Gastrocnemius medialis (tissue), 4 donors: ENCODE measurements around the gene TLE1.
A peak's percentile ranks its signal among the peaks of the same experiment; 100 is the strongest.

Source experiments
- POLR2A ChIP-seq, 2 donors: fragments of 450-650 bp; IDR thresholded peaks; one replicate each; pipeline ENCODE4 v1.6.1; 2017; ENCODE audit warnings: antibody characterized with exemption in 2 of 2, mild to moderate bottlenecking in 2 of 2, moderate library complexity in 2 of 2
- TF ChIP-seq, protein P1 (sequence below), 5 experiments: fragments of 450-650 bp in 3 of 5; fragments of 200-600 bp in 2 of 5; sonication (generic) in 2 of 5; IDR thresholded peaks in 4 of 5; conservative IDR thresholded peaks in 1 of 5; 1 replicate in 4 of 5; 2 replicates in 1 of 5; pipeline ENCODE4 v1.5.1; 2016 to 2019; ENCODE audit warnings: antibody characterized with exemption in 5 of 5, mild to moderate bottlenecking in 3 of 5, moderate library complexity in 3 of 5

DNA sequence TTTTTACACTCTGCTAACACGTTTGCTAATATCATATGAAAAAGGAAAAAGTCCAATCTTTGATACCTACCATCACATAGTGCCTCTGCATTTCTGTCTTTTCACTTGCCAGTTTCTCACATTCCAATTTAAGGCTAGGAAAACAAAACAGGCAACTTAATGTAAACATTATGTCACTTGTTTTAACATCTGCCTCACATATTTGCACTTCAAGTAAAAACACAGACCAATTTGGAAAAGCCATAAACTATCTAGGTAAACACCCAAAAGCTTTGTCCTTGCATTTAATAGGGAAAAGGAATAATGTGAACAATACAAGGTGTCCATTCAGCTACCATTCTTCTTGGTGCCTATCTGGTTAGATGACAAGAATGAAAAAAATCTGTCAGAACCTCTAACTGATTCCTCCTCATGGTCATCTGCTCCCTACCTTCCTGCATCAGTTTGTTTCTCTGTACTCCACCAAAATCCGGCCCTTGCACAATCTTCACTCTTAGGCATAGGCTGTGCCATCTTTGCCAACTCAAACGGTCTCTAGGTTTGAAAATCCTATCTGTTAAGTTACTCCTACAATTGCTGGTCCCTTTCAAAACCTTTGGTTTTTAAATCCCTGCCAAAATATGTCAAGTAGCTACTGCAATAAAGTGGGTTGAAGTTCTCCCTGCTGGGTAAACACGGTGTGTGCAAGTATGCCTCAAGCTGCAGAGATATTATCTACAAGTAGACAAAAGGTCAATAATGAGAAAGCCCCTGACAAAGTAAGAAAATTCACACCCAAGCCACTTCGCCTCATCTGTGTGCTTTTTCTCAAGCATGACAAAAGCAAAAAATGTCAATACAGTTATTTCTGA, 3.4 kb downstream of the TLE1 start:
- TF ChIP-seq POLR2A (IDR thresholded peaks at IDR 0.05): no peak
- TF ChIP-seq, protein P1, sequence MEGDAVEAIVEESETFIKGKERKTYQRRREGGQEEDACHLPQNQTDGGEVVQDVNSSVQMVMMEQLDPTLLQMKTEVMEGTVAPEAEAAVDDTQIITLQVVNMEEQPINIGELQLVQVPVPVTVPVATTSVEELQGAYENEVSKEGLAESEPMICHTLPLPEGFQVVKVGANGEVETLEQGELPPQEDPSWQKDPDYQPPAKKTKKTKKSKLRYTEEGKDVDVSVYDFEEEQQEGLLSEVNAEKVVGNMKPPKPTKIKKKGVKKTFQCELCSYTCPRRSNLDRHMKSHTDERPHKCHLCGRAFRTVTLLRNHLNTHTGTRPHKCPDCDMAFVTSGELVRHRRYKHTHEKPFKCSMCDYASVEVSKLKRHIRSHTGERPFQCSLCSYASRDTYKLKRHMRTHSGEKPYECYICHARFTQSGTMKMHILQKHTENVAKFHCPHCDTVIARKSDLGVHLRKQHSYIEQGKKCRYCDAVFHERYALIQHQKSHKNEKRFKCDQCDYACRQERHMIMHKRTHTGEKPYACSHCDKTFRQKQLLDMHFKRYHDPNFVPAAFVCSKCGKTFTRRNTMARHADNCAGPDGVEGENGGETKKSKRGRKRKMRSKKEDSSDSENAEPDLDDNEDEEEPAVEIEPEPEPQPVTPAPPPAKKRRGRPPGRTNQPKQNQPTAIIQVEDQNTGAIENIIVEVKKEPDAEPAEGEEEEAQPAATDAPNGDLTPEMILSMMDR (IDR thresholded peaks at IDR 0.05 in 4 of 5, conservative IDR thresholded peaks at IDR 0.05 in 1 of 5): peak in 4 of 5 experiments; percentile 9 to 46 (median 25)
